ENCODE measurements around the gene CREB5.

CREB5 gene

DNA sequence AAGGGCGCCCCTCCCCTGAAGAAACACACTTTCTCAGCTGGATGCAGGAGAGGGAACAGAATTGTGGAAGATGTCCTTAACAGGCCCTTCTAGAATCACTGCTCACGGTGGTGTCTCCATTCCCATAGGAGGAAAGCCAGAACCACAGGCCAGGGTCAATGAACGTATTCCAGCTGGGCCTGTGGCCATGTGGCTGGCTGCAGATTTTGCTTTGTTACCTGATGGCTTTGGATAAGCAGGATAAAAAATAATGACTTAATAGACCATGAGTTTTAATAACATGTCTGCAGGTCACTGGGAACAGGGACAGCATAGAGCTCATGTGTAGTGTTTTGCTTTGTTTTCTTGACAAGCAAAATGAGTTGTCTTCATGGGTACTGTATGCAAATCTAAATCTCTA lies 335.5 kb downstream of the CREB5 start:
- no peak for DNase-seq (ENCODE audit: low read depth)

GRCh38 chr7:28748346-28748745 lies 336.0 kb downstream of the CREB5 start:
- DNase-seq (ENCODE audit: low read depth): no peak

GRCh38 chr7:28748933-28749584 lies 336.7 kb downstream of the CREB5 start:
- no peak for DNase-seq (ENCODE audit: low read depth)

DNA sequence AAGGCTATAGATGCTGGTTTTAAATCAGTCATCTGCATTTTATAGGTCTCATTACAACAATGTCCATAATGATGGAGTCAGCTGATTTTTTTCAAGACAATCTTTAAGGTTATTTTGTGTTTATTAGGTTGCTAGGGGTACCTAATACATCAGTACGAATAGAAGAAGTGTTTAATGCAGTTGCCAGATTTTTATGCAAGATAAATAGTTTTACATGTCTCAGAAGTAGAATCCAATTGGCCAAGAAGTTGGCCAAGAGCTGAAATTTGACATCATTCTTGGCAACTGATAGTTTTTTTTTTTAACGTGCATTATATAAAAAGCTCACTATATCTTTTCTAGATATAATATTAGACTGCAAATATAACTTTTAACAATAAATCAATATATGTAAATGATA lies 337.3 kb downstream of the CREB5 start:
- DNase-seq (ENCODE audit: low read depth): no peak

DNA sequence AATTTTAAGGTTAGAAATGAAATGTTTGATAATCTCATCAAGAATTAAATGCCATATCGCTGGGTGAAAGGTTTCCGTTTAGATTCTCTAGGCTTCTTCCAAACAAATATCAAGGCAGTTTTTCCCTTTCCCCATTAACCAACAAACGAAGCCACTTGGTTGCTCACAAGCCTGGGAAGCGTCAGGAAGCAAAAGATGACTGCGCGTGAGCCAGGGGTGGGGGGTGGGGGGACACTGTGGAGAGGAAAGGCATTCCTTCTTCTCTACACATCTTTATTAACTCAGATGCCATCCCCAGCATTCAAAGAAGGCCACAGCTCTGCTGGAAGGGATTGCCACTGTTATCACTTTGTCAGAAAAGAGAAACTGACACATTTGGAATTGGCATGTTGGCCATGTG lies 338.7 kb downstream of the CREB5 start:
- DNase-seq (ENCODE audit: low read depth): no peak

- no peak for DNase-seq (ENCODE audit: low read depth)
These were observed 341.3 kb downstream of the CREB5 start for GRCh38 chr7:28753613-28754012.

DNA sequence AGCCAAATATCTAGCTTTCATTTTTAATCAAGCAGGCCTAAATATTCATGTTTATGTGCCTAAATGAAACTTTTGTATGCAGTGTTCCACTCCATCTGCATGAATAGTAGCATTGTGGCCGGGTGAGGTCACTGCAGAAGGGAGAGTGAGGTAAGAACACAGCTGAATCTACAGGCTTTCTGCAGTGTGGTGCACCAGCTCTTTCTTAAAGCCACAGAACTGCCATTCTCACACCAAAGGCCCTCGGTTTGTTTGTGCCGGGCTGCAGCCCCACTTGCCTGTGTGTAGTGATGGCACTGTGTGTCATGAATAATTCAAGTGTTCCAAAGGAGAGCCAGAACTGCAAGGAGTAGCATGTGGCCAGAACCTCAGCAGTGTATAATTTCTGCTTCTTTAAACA lies 341.7 kb downstream of the CREB5 start:
- no peak for DNase-seq (ENCODE audit: low read depth)

GRCh38 chr7:28754447-28754846 lies 342.1 kb downstream of the CREB5 start:
- no peak for DNase-seq (ENCODE audit: low read depth)

- DNase-seq (ENCODE audit: low read depth): no peak
These were observed 342.9 kb downstream of the CREB5 start for GRCh38 chr7:28755255-28755654.

GRCh38 chr7:28758186-28758585 lies 345.9 kb downstream of the CREB5 start:
- no peak for DNase-seq (ENCODE audit: low read depth)

GRCh38 chr7:28759475-28759971 lies 347.2 kb downstream of the CREB5 start:
- no peak for DNase-seq (ENCODE audit: low read depth)

- no peak for DNase-seq (ENCODE audit: low read depth)
These were observed 349.2 kb downstream of the CREB5 start for GRCh38 chr7:28761505-28761904.

GRCh38 chr7:28762651-28763050 lies 350.3 kb downstream of the CREB5 start:
- no peak for DNase-seq (ENCODE audit: low read depth)

DNA sequence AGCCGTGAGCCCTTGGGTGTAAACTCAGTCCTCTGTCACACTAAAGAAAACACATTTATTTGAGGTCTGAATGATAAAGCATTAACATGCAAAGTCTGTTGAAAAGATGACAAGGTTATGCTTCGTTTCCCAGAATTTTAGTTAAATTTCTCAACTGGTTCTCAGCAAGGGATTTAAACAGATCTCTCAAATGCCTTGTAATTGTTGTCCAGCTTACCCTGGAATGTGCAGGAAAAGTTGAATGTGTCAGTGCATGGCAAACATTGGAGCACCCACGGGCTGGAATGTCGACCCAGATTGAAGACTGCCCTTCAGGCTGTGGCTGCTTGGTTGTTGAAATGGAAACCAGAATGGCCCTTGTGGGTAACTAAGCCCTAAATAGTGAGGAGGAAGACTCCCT lies 354.0 kb downstream of the CREB5 start:
- DNase-seq (ENCODE audit: low read depth): no peak

GRCh38 chr7:28767356-28767755 lies 355.0 kb downstream of the CREB5 start:
- DNase-seq (ENCODE audit: low read depth): no peak

GRCh38 chr7:28768577-28769147 lies 356.3 kb downstream of the CREB5 start:
- no peak for DNase-seq (ENCODE audit: low read depth)

DNA sequence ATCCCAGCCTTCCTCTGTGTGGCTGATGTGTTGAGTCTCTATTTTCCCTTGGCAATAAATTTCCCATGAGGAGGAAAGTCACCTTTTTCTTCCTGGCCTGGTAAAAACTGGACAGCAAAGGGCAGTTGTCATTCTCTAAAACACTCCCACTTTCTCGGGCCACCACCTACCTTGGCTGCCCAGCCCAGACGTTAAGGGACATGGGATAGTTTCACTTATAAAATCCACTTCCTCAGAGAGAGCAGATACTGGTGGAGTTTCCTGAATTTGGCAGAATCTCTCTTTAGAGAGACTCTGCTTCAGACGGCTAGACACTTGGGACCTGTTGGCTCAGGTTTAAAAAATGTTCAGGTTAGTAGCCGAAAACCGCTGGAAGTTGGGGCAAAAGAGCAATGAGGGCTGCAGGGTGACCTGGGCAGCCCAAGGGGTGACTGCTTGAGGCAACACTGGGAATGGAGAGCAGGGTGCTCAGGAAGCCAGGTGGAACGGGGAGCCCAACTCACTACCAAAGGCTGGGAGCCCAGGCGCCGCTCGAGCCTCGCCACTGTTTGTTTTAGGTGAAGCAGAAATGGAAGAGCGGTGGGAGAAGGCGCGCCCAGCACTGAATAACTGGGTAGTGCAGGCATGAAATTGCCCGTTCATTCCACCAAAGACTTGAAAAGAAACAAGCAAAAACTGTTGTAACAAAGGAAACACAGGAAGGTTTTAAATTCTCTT lies 359.7 kb downstream of the CREB5 start:
- no peak for DNase-seq (ENCODE audit: low read depth)

DNA sequence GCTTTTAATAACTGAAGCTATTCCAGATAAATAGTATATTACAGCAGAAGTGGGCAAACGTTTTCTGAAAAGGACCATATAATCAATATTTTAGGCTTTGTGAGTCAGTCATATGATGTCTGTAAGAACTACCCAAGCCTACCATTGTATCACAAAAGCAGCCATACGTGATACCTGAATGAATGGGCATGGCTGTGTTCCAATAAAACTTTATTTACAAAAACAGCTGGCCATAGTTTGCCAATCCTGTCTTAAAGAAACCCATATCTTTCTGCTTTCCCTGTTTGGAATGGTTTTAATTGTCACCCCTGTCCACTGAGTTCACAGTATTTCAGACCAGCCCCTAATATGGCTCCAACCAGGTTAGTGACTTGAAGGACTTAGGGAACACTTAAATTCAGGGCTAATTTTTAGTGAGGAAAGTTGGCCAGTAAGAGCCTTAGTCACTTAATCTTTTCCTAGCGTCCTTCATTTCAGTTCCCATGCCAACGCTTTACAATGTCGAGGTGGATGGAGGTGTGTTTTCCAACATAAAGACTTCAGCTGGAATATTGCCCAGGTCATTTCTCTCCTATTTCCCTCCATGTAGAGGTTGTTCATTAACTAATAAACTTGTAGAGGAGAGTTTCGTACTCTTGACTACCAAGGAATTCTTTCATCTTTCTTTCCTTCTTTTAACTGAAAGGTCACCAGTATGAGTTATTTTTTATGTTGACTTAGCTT lies 361.3 kb downstream of the CREB5 start:
- DNase-seq (ENCODE audit: low read depth): no peak

- no peak for DNase-seq (ENCODE audit: low read depth)
These were observed 362.1 kb downstream of the CREB5 start for GRCh38 chr7:28774261-28774988.

DNA sequence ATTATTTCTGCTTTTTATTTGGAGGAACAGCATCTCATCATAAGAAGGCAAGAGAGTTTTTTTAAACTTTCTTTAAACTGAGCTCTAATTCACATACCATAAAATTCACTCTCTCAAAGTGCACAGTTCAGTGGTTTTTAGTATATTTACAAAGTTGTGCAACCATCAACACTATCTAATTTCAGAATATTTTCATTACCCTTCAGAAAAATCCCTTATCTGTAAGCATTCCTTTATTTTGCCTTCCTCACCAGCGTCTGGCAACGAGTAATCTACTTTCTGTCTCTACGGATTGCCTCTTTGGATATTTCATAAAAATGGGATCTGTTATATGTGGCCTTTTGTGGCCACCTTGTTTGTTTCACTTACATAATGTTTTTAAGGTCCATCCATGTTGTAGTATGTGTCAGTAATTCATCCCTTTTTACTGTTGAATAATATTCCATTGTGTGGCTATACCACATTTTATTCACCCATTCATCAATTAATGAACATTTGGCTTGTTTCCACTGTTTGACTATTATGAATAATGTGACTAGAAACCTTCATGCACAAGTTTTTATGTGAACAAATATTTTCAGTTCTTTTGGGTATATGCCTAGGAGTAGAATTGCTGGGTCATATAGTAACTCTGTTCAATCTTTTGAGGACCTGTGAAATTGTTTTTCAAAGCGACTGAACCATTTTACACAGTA lies 364.3 kb downstream of the CREB5 start:
- no peak for DNase-seq (ENCODE audit: low read depth)

DNA sequence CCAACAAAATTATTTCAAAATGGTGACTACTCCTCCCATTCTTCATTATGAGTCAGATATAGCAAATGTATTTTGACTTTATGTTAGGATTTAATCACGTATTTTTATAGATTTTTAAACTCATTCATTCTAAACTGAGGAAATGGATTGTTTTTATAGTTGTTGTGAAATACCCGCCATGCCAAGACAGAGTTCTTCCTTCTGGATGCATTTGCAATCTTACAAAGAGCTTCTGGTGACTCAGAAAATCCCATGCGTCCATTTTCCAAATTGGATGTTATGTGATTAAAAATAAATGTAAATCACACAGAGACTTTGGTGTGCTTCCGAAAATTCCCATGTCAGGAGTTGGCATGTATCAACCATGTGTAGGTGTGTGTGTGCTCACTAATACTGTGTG lies 366.5 kb downstream of the CREB5 start:
- DNase-seq (ENCODE audit: low read depth): no peak

Data from activated gamma-delta T cell treated with anti-CD3 and anti-CD28 coated beads, Interleukin-2, amount 50 U/mL, for 16 hours (primary cell).